DMS114 treated with DMSO at 0.1 percent for 48 hours (cell line): ENCODE results near the gene HSD17B4.
"Not testable (repeated sequence)": the region's sequence is repeated elsewhere in the genome, so short reads cannot be mapped to it uniquely, and the experiment has no call there.

Source experiments
- DNase-seq: peaks from one replicate; lab custom pipeline; 2025; ENCODE audit not compliant: unreplicated experiment; lab: John Stamatoyannopoulos, UW

Gene HSD17B4

GRCh38 chr5:119452373-119453039 is at the start of gene HSD17B4:
HSD17B4 (plus strand) TSS chr5:119452497; CDS start chr5:119452576, 79 bp downstream.
- DNase-seq = peak; percentile 93

GRCh38 chr5:119402555-119402954 is 49.7 kb upstream of the HSD17B4 start:
- DNase-seq = no peak

GRCh38 chr5:119404033-119404432 is 48.3 kb upstream of the HSD17B4 start:
- DNase-seq = no peak

- no peak for DNase-seq
Measured at GRCh38 chr5:119405419-119405818, 46.9 kb upstream of the HSD17B4 start.

- DNase-seq = no peak
Measured at GRCh38 chr5:119406551-119407110, 45.7 kb upstream of the HSD17B4 start.

GRCh38 chr5:119409235-119409815 is 43.0 kb upstream of the HSD17B4 start:
- DNase-seq = no peak

- no peak for DNase-seq
Measured at GRCh38 chr5:119410448-119411159, 41.7 kb upstream of the HSD17B4 start.

GRCh38 chr5:119411361-119412278 is 40.7 kb upstream of the HSD17B4 start:
- peak; percentile 82 for DNase-seq

GRCh38 chr5:119412279-119413227 is 39.7 kb upstream of the HSD17B4 start:
- DNase-seq = no peak

- not testable (repeated sequence) for DNase-seq
Measured at GRCh38 chr5:119414124-119414734, 38.1 kb upstream of the HSD17B4 start.

GRCh38 chr5:119417891-119418605 is 34.2 kb upstream of the HSD17B4 start:
- DNase-seq = no peak

- no peak for DNase-seq
Measured at GRCh38 chr5:119418606-119419100, 33.6 kb upstream of the HSD17B4 start.

- DNase-seq = no peak
Measured at GRCh38 chr5:119420169-119420568, 32.1 kb upstream of the HSD17B4 start.

- no peak for DNase-seq
Measured at GRCh38 chr5:119426057-119426456, 26.2 kb upstream of the HSD17B4 start.

- DNase-seq = no peak
Measured at GRCh38 chr5:119427060-119427459, 25.2 kb upstream of the HSD17B4 start.

GRCh38 chr5:119427596-119427995 is 24.7 kb upstream of the HSD17B4 start:
- not testable (repeated sequence) for DNase-seq

- not testable (repeated sequence) for DNase-seq
Measured at GRCh38 chr5:119428166-119428565, 24.1 kb upstream of the HSD17B4 start.

GRCh38 chr5:119428574-119428973 is 23.7 kb upstream of the HSD17B4 start:
- not testable (repeated sequence) for DNase-seq
